ENCODE results near the gene MS4A4A. TPM values are rescaled to one million over a fixed set of nuclear protein-coding genes. Genes with fewer than 3 reads are reported as not detected.

MS4A4A gene
- total and polyA plus RNA-seq, 8 donors: 0.43 to 18.9 (median 1.8) TPM

- intact Hi-C loops (cut with DNase I): no loop called here
- Histone ChIP-seq H3K4me3 (no peak overlapping the region), H3K27me3 (no peaks in the 10 kb centered on the region), H3K9me3 (no peaks in the 10 kb centered on the region), H3K27ac (no peak overlapping the region), H3K4me1 (no peaks in the 10 kb centered on the region), H3K36me3 (no peaks in the 10 kb centered on the region)
- 86 to 90% methylated on average over 2 of the region's 2 CpGs for WGBS, 2 donors
- ATAC-seq: no peak
- no peak for DNase-seq
- no peak for TF ChIP-seq CTCF (IDR thresholded peaks at IDR 0.05)
- no peak for FAIRE-seq
Measured at GRCh38 chr11:60344146-60344545, 63.7 kb downstream of the MS4A4A start.

GRCh38 chr11:60345489-60345888 lies 65.0 kb downstream of the MS4A4A start:
- peak in 4 of 6 donors; percentile 25 to 60 (median 34) for DNase-seq
- Histone ChIP-seq H3K27me3 (no peaks in the 10 kb centered on the region), H3K27ac (no peak overlapping the region), H3K36me3 (no peaks in the 10 kb centered on the region), H3K4me3 (no peak overlapping the region), H3K4me1 (no peaks in the 10 kb centered on the region), H3K9me3 (no peaks in the 10 kb centered on the region)
- intact Hi-C loops (cut with DNase I): no loop called here
- peak in 1 of 4 donors; percentile 51 for ATAC-seq
- FAIRE-seq: no peak
- no peak for TF ChIP-seq CTCF (IDR thresholded peaks at IDR 0.05)

- H3K4me1 ChIP-seq: no peaks in the 10 kb centered on the region
- no peak overlapping the region for H3K27ac ChIP-seq
- intact Hi-C loops (cut with DNase I): no loop called here
- H3K9me3 ChIP-seq: no peaks in the 10 kb centered on the region
- no peak overlapping the region for H3K4me3 ChIP-seq
- peak in 1 of 4 donors; percentile 24 for ATAC-seq
- 90 to 97% methylated on average over 2 of the region's 2 CpGs for WGBS, 2 donors
- no peak for DNase-seq
- no peaks in the 10 kb centered on the region for H3K27me3 ChIP-seq
- H3K36me3 ChIP-seq: no peaks in the 10 kb centered on the region
- no peak for TF ChIP-seq CTCF (IDR thresholded peaks at IDR 0.05)
- FAIRE-seq: no peak
Measured at GRCh38 chr11:60347084-60347797, 66.8 kb downstream of the MS4A4A start.

GRCh38 chr11:60348116-60348515 lies 67.7 kb downstream of the MS4A4A start:
- intact Hi-C loops (cut with DNase I): no loop called here
- DNase-seq (no peak), FAIRE-seq (no peak), ATAC-seq (no peak)
- WGBS, 2 donors: 53 to 76% methylated on average over 2 of the region's 2 CpGs
- Histone ChIP-seq H3K4me3 (no peak overlapping the region), H3K9me3 (no peaks in the 10 kb centered on the region), H3K27me3 (no peaks in the 10 kb centered on the region), H3K36me3 (no peaks in the 10 kb centered on the region), H3K4me1 (no peaks in the 10 kb centered on the region), H3K27ac (no peak overlapping the region)
- TF ChIP-seq CTCF (IDR thresholded peaks at IDR 0.05): no peak

GRCh38 chr11:60349990-60350389 lies 69.5 kb downstream of the MS4A4A start:
- Histone ChIP-seq H3K27me3 (no peaks in the 10 kb centered on the region), H3K9me3 (no peaks in the 10 kb centered on the region), H3K4me3 (no peak overlapping the region), H3K4me1 (no peaks in the 10 kb centered on the region), H3K27ac (no peak overlapping the region), H3K36me3 (no peaks in the 10 kb centered on the region)
- DNase-seq: no peak
- intact Hi-C loops (cut with DNase I): no loop called here
- no peak for FAIRE-seq
- no peak for TF ChIP-seq CTCF (IDR thresholded peaks at IDR 0.05)
- ATAC-seq: peak in 1 of 4 donors; percentile 58
- 73 to 90% methylated on average over 1 of the region's 1 CpG for WGBS, 2 donors

All from pancreas (tissue), 10 donors.